H1 (cell line): Measurements from ENCODE around the gene RRAD. TPM values are rescaled to one million over a fixed set of nuclear protein-coding genes. Genes with fewer than 3 reads are reported as not detected.

Source experiments
- GABPA ChIP-seq: IDR thresholded peaks from 2 replicates; pipeline ENCODE4 v1.6.1; 2011; ENCODE audit warnings: mild to moderate bottlenecking, low read length, moderate library complexity, borderline replicate concordance; ENCODE audit not compliant: insufficient read depth
- HDAC6 ChIP-seq: IDR thresholded peaks from one replicate; pipeline ENCODE4 v1.7.1; 2012; ENCODE audit warnings: low read depth, mild to moderate bottlenecking, inconsistent platforms, low read length, moderate library complexity
- NRF1 ChIP-seq: IDR thresholded peaks from 2 replicates; pipeline ENCODE4 v1.6.1; 2011; ENCODE audit warnings: mild to moderate bottlenecking, low read depth, low read length, improper control_type of control experiment
- PHF8 ChIP-seq: fragments of 200-600 bp; sonication (generic); conservative IDR thresholded peaks from 2 replicates; pipeline ENCODE4 v1.7.1; 2012; ENCODE audit warnings: low read depth, mild to moderate bottlenecking, inconsistent platforms, low read length, moderate library complexity
- POU5F1 ChIP-seq: IDR thresholded peaks from 2 replicates; pipeline ENCODE4 v1.6.1; 2011; ENCODE audit warnings: low read depth, mild to moderate bottlenecking, low read length, moderate library complexity
- RAD21 ChIP-seq, 2 experiments: IDR thresholded peaks in 1 of 2; conservative IDR thresholded peaks in 1 of 2; 2 replicates each; pipeline ENCODE4 v1.6.1; 2011; ENCODE audit warnings: low read depth in 2 of 2, low read length in 2 of 2, improper control_type of control experiment in 1 of 2, inconsistent platforms in 1 of 2, mild to moderate bottlenecking in 1 of 2, moderate library complexity in 1 of 2
- SIN3A ChIP-seq, 2 experiments: IDR thresholded peaks in 1 of 2; conservative IDR thresholded peaks in 1 of 2; 2 replicates each; pipeline ENCODE4 v1.6.1; 2011 to 2012; ENCODE audit warnings: low read length in 2 of 2, improper control_type of control experiment in 1 of 2, low read depth in 1 of 2, mild to moderate bottlenecking in 1 of 2
- SIX5 ChIP-seq: IDR thresholded peaks from 2 replicates; pipeline ENCODE4 v1.6.1; 2011; ENCODE audit warnings: mild to moderate bottlenecking, low read depth, low read length
- SRF ChIP-seq: IDR thresholded peaks from 2 replicates; pipeline ENCODE4 v1.6.1; 2011; ENCODE audit warnings: mild to moderate bottlenecking, low read depth, low read length, moderate library complexity
- TAF7 ChIP-seq: optimal IDR thresholded peaks from 2 replicates; pipeline ENCODE3; 2011; ENCODE audit warnings: low read depth, mild to moderate bottlenecking, inconsistent platforms, low read length, moderate library complexity, borderline replicate concordance
- TEAD4 ChIP-seq: IDR thresholded peaks from 2 replicates; pipeline ENCODE4 v1.6.1; 2012; ENCODE audit warnings: low read depth, low read length, inconsistent platforms, mixed read lengths
- ZNF274 ChIP-seq: IDR thresholded peaks from 2 replicates; pipeline ENCODE4 v1.7.0; 2012; ENCODE audit warnings: low read length, borderline replicate concordance; ENCODE audit errors: extremely low read depth
- polyA plus RNA-seq, 7 experiments: library from polyadenylated mRNA; depleted of rRNA in 3 of 7; stranded (reverse) in 5 of 7; unstranded in 2 of 7; fragments of >200 nt in 5 of 7; fragments of 200-250 nt in 2 of 7; gene quantifications; 1 replicate in 5 of 7; 2 replicates in 1 of 7; 4 replicates in 1 of 7; pipeline versions ENCODE4 v1.2.1 to v1.2.3, GENCODE V29; 2011 to 2013; ENCODE audit warnings: missing spikeins in 2 of 7, mixed read lengths in 2 of 7
- total RNA-seq: library from RNA; stranded (reverse); fragmentation: NEBNext Ultra II Directional; extraction: Animal tissue kit (Norgen Biotek cat#: 25700); gene quantifications from 2 replicates; pipeline ENCODE4 v1.2.1, GENCODE V29; 2021
- TF ChIP-seq, protein P1 (sequence below): IDR thresholded peaks from 2 replicates; pipeline ENCODE4 v1.6.1; 2011; ENCODE audit warnings: low read depth, mild to moderate bottlenecking, low read length; ENCODE audit not compliant: insufficient read depth
- TF ChIP-seq, protein P2 (sequence below): IDR thresholded peaks from 2 replicates; pipeline ENCODE4 v1.6.1; 2012; ENCODE audit warnings: inconsistent platforms
- TF ChIP-seq, protein P3 (sequence below): IDR thresholded peaks from 2 replicates; pipeline ENCODE4 v1.6.1; 2011; ENCODE audit warnings: low read length, improper control_type of control experiment

The RRAD gene
- total and polyA plus RNA-seq, 2 of the 8 experiments (the other 6 are each of a cell fraction or from before 2014, with no cell fraction given): 0.17 TPM; not detected in 1

DNA sequence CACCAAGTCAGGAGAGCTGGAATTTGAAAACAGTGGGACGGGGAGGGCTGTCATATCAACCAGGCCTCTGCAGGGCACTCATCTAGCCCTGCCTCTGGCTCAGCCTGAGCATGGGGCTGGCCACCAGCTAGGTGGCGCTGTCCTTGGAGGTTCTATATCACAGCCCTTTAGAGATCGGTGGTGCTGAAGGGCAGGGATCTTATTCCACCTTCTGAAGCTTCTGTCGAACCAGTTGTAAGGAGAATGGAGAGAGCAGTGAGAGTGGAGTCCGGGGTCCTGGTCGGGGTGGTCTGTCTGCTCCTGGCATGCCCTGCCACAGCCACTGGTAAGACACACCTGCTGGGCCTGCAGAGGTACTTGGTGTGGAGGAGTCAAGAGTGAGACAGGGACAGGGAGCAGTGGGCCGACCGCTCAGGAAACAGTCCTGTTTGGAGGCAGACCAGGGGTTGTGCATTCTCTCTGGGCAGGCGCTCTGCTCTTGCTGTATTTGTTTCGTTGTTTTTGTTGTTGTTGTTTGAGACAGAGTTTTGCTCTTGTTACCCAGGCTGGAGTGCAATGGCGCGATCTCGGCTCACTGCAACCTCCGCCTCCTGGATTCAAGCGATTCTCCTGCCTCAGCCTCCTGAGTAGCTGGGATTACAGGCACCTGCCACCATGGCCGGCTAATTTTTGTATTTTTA, 35.9 kb upstream of the RRAD start, which contains the start of gene CES3 (continued):
- TF ChIP-seq PHF8 (no peak), SIX5 (no peak), NRF1 (no peak), HDAC6 (no peak), RAD21 (IDR thresholded peaks at IDR 0.05 in 1 of 2, conservative IDR thresholded peaks at IDR 0.05 in 1 of 2; ENCODE audit: low read depth in 2 of 2, low read length in 2 of 2) (peak; percentile 33 to 48; a peak in 3 of 4 replicates), POU5F1 (no peak), SRF (no peak), ZNF274 (no peak), SIN3A (conservative IDR thresholded peaks at IDR 0.05 in 1 of 2, IDR thresholded peaks at IDR 0.05 in 1 of 2; ENCODE audit: low read depth in 1 of 2, low read length in 2 of 2) (peak in 1 of 2 experiments; percentile 60; a peak in 1 of 4 replicates), GABPA (no peak), TAF7 (no peak), TEAD4 (peak; percentile 58; the same call in 1 of the 2 replicates)
- TF ChIP-seq, protein P1, sequence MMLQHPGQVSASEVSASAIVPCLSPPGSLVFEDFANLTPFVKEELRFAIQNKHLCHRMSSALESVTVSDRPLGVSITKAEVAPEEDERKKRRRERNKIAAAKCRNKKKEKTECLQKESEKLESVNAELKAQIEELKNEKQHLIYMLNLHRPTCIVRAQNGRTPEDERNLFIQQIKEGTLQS: no peak
- TF ChIP-seq, protein P2, sequence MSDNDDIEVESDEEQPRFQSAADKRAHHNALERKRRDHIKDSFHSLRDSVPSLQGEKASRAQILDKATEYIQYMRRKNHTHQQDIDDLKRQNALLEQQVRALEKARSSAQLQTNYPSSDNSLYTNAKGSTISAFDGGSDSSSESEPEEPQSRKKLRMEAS: peak; percentile 38; the same call in 1 of the 2 replicates
- TF ChIP-seq, protein P3, sequence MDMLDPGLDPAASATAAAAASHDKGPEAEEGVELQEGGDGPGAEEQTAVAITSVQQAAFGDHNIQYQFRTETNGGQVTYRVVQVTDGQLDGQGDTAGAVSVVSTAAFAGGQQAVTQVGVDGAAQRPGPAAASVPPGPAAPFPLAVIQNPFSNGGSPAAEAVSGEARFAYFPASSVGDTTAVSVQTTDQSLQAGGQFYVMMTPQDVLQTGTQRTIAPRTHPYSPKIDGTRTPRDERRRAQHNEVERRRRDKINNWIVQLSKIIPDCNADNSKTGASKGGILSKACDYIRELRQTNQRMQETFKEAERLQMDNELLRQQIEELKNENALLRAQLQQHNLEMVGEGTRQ: no peak
